ENCODE results near the gene ABR. TPM values are rescaled to one million over a fixed set of nuclear protein-coding genes. Genes with fewer than 3 reads are reported as not detected.
A peak's percentile ranks its signal among the peaks of the same experiment; 100 is the strongest.

ABR gene
- total and polyA plus RNA-seq, 2 of the 8 experiments (the other 6 are each of a cell fraction or from before 2014, with no cell fraction given): 44.8 to 47.2 TPM

GRCh38 chr17:1038459-1039122, 141.2 kb downstream of the ABR start:
- Histone ChIP-seq H3K4me1 (replicated peaks in 1 of 4; ENCODE audit: control insufficient read depth in 3 of 4, insufficient read depth in 4 of 4, low read length in 3 of 4) (peaks cover 0 to 11% (median 8%) of the 10 kb centered on the region in 4 experiments; a peak in 6 of 7 replicates), H2BK120ac (replicated peaks; ENCODE audit: low read depth, low read length) (no peak overlapping the region), H2AFZ (ENCODE audit: low read length) (no peak overlapping the region), H2BK12ac (ENCODE audit: low read depth, low read length) (no peak overlapping the region), H3K18ac (ENCODE audit: extremely low read depth, low read length) (no peak overlapping the region), H3K23ac (ENCODE audit: insufficient read length) (no peak overlapping the region), H2BK5ac (ENCODE audit: low read depth, low read length) (no peak overlapping the region), H3K9me3 (ENCODE audit: insufficient read depth in 2 of 2, low read depth in 1 of 2, low read length in 1 of 2) (no peaks in the 10 kb centered on the region), H3K4me3 (ENCODE audit: extremely low read depth in 1 of 4, insufficient read depth in 2 of 4, low read depth in 3 of 4, low read length in 4 of 4) (no peak overlapping the region), H3K9ac (replicated peaks in 1 of 4; ENCODE audit: extremely low read depth in 1 of 4, low read depth in 3 of 4, low read length in 3 of 4) (no peak overlapping the region; a peak in 1 of 7 replicates), H3K36me3 (ENCODE audit: control insufficient read depth in 2 of 4, insufficient read depth in 4 of 4, low read length in 3 of 4) (no peaks in the 10 kb centered on the region; a peak in 1 of 8 replicates), H3K4ac (replicated peaks; ENCODE audit: insufficient read length, low read depth, low read length) (no peak overlapping the region), H3K79me2 (ENCODE audit: control insufficient read depth in 1 of 2, insufficient read depth in 2 of 2, low read length in 2 of 2) (no peaks in the 10 kb centered on the region), H3K4me2 (ENCODE audit: insufficient read depth in 1 of 2, low read depth in 2 of 2, low read length in 2 of 2) (no peak overlapping the region), H2AK5ac (ENCODE audit: low read depth, low read length) (no peak overlapping the region), H4K8ac (ENCODE audit: extremely low read depth, insufficient read depth, low read length) (peak overlapping the region; percentile 35; the same call in 1 of the 2 replicates), H3K56ac (replicated peaks; ENCODE audit: insufficient read length, low read depth, low read length) (no peak overlapping the region), H3K14ac (ENCODE audit: insufficient read length) (no peak overlapping the region), H4K20me1 (replicated peaks in 1 of 2; ENCODE audit: control insufficient read depth in 1 of 2, insufficient read depth in 2 of 2, low read length in 2 of 2) (peaks cover 3 to 4% of the 10 kb centered on the region in 2 experiments), H2BK20ac (ENCODE audit: low read length) (no peak overlapping the region), H2BK15ac (ENCODE audit: low read length) (no peak overlapping the region), H3K27me3 (replicated peaks in 1 of 4; ENCODE audit: control insufficient read depth in 3 of 4, extremely low read depth in 1 of 4, insufficient read depth in 3 of 4, low read length in 3 of 4) (peaks cover 0 to 2% (median 0%) of the 10 kb centered on the region in 4 experiments; a peak in 2 of 7 replicates), H3K79me1 (ENCODE audit: low read depth, low read length) (no peaks in the 10 kb centered on the region; the same call in 1 of the 2 replicates), H3K23me2 (ENCODE audit: low read depth, low read length) (no peaks in the 10 kb centered on the region; the same call in 1 of the 2 replicates), H4K91ac (replicated peaks; ENCODE audit: insufficient read length, low read length) (no peak overlapping the region), H3K27ac (ENCODE audit: low read depth, low read length) (no peak overlapping the region), H4K5ac (ENCODE audit: insufficient read length, low read depth, low read length) (no peak overlapping the region)
- DNase-seq (ENCODE audit: low read depth in 1 of 2, low spot score in 2 of 2): no peak
- ChIA-PET CTCF (ENCODE audit: partially characterized antibody) (interaction anchor here (0.7 to 6.3 kb wide), 6 partner anchors 9 to 730 kb away, joined by 3 to 41 read pairs (median 4); no protein-coding TSS in a partner anchor), POLR2A (ENCODE audit: partially characterized antibody) (interaction anchor here (0.5 to 1.6 kb wide), 3 partner anchors 11 to 79 kb away, joined by 3 to 5 read pairs (median 3); no protein-coding TSS in a partner anchor)
- 90% methylated on average over 31 of the region's 31 CpGs; no CpG with 5 or more reads in 1 of the 2 experiments for WGBS, 2 experiments (ENCODE audit: extremely low coverage in 1 of 2, insufficient coverage in 1 of 2, insufficient read length in 1 of 2, insufficient replicate concordance in 2 of 2, low coverage in 1 of 2, low lambda C conversion rate in 2 of 2, missing lambda C conversion rate in 1 of 2)
- FAIRE-seq: no peak
- TF ChIP-seq FOSL1 (IDR thresholded peaks at IDR 0.05; ENCODE audit: insufficient read depth, low read depth, low read length) (no peak), TAF7 (optimal IDR thresholded peaks at IDR 0.05; ENCODE audit: borderline replicate concordance, low read depth, low read length) (no peak), CTCF (IDR thresholded peaks at IDR 0.05; ENCODE audit: control extremely low read depth in 1 of 3, insufficient read depth in 1 of 3, low read depth in 1 of 3, low read length in 3 of 3) (no peak), E2F6 (IDR thresholded peaks at IDR 0.05) (no peak), NRF1 (IDR thresholded peaks at IDR 0.05; ENCODE audit: low read depth, low read length) (no peak), POLR2AphosphoS5 (IDR thresholded peaks at IDR 0.05; ENCODE audit: low read depth, low read length) (no peak), TEAD4 (IDR thresholded peaks at IDR 0.05; ENCODE audit: low read depth, low read length) (no peak), SIRT6 (IDR thresholded peaks at IDR 0.05; ENCODE audit: low read length) (no peak), KDM5A (IDR thresholded peaks at IDR 0.05; ENCODE audit: low read length) (no peak)
